Natural killer cell (primary cell): ENCODE results near the gene RNASEH2B. TPM values are rescaled to one million over a fixed set of nuclear protein-coding genes. Genes with fewer than 3 reads are reported as not detected.

Source experiments
- ATAC-seq, 3 donors: fragments of 150-1000 bp in 2 of 3; fragments of 200-7000 bp in 1 of 3; cut with Tn5 transposase; 1 replicate in 1 of 3; 2 replicates in 2 of 3; pipeline ENCODE4 v1.10.0; 2021; ENCODE audit warnings: mild to moderate bottlenecking in 2 of 3, moderate library complexity in 2 of 3
- DNase-seq, 2 donors: peaks; one replicate each; pipeline versions ENCODE4 v3.0.0 to v3.0.0-alpha.2; 2013 to 2021; ENCODE audit warnings: mixed read lengths in 1 of 2
- H3K27ac ChIP-seq: one replicate; pipeline ENCODE4 v1.5.1; 2013; ENCODE audit warnings: mild to moderate bottlenecking, low read length
- H3K27me3 ChIP-seq: one replicate; pipeline ENCODE4 v1.6.1; 2013; ENCODE audit warnings: low read length; ENCODE audit not compliant: control insufficient read depth, insufficient read depth
- H3K36me3 ChIP-seq: one replicate; pipeline ENCODE4 v1.6.1; 2013; ENCODE audit warnings: low read length; ENCODE audit not compliant: control insufficient read depth, insufficient read depth
- H3K4me1 ChIP-seq: one replicate; pipeline ENCODE4 v1.6.1; 2013; ENCODE audit warnings: low read length; ENCODE audit not compliant: control insufficient read depth, insufficient read depth
- H3K4me3 ChIP-seq: one replicate; pipeline ENCODE4 v1.5.1; 2013; ENCODE audit warnings: low read length
- H3K9me3 ChIP-seq: one replicate; pipeline ENCODE4 v1.6.1; 2013; ENCODE audit warnings: low read length; ENCODE audit not compliant: control insufficient read depth, insufficient read depth
- H3K27ac Mint-ChIP-seq, 2 donors: one replicate each; pipeline ENCODE4 v1.8.0; 2022; ENCODE audit warnings: mild to moderate bottlenecking in 2 of 2, mixed read lengths in 2 of 2, moderate library complexity in 1 of 2
- H3K27me3 Mint-ChIP-seq, 2 donors: one replicate each; pipeline ENCODE4 v1.8.0; 2022; ENCODE audit warnings: low read depth in 2 of 2, mixed read lengths in 2 of 2
- H3K36me3 Mint-ChIP-seq: one replicate; pipeline ENCODE4 v1.8.0; 2022; ENCODE audit warnings: mixed read lengths
- H3K4me1 Mint-ChIP-seq, 2 donors: one replicate each; pipeline ENCODE4 v1.8.0; 2022; ENCODE audit warnings: mixed read lengths in 2 of 2
- H3K4me3 Mint-ChIP-seq: one replicate; pipeline ENCODE4 v1.8.0; 2022; ENCODE audit warnings: mild to moderate bottlenecking, moderate library complexity, mixed read lengths
- H3K9me3 Mint-ChIP-seq, 2 donors: one replicate each; pipeline ENCODE4 v1.8.0; 2022; ENCODE audit warnings: mixed read lengths in 2 of 2
- CTCF ChIP-seq: fragments of 200-600 bp; IDR thresholded peaks from one replicate; pipeline ENCODE4 v1.8.0; 2022; ENCODE audit warnings: antibody characterized with exemption
- WGBS: methylation state at CpG from one replicate; pipeline ENCODE4 v1.1.7; 2013; ENCODE audit warnings: missing lambda C conversion rate; ENCODE audit not compliant: insufficient coverage; 5-methylcytosine and 5-hydroxymethylcytosine counted together
- intact Hi-C: fragments of 100-400 bp; cut with micrococcal nuclease; formaldehyde crosslinking; loops from one replicate; pipeline ENCODE4 v1.14.2; 2022
- total RNA-seq, 4 donors: library from RNA; stranded (reverse); fragments of 120-200 nt in 1 of 4; gene quantifications; one replicate each; pipeline versions ENCODE4 v1.2.3 to v1.2.4, GENCODE V29; 2013 to 2022

RNASEH2B gene
- total RNA-seq, 3 donors from 2014 or later (not counting 1 experiment from before 2014, with no cell fraction given), result 57.9 to 68.7 (median 64.8) TPM

- H3K36me3 Mint-ChIP-seq, result no peaks in the 10 kb centered on the region
- no peak for TF ChIP-seq CTCF
- no peaks in the 10 kb centered on the region for H3K9me3 ChIP-seq
These were observed 84.3 kb downstream of the RNASEH2B start for GRCh38 chr13:50993934-50994333.

GRCh38 chr13:50994651-50995050 is 85.1 kb downstream of the RNASEH2B start:
- no peaks in the 10 kb centered on the region for H3K27me3 ChIP-seq
- intact Hi-C loops, result loop anchor here (5.0 kb wide), 1 partner anchor 782 kb away; no protein-coding TSS in a partner anchor
- 85% methylated on average over 9 of the region's 9 CpGs for WGBS
- H3K4me1 ChIP-seq, result peaks cover 17% of the 10 kb centered on the region
- no peaks in the 10 kb centered on the region for H3K36me3 ChIP-seq
- H3K4me1 Mint-ChIP-seq, result peaks cover 21 to 25% of the 10 kb centered on the region in 2 donors
- no peak overlapping the region for H3K27ac ChIP-seq
- TF ChIP-seq CTCF, result no peak
- H3K9me3 Mint-ChIP-seq, result no peaks in the 10 kb centered on the region
- H3K4me3 ChIP-seq, result no peak overlapping the region
- H3K9me3 ChIP-seq, result no peaks in the 10 kb centered on the region
- no peak overlapping the region for H3K27ac Mint-ChIP-seq
- H3K4me3 Mint-ChIP-seq, result no peak overlapping the region
- H3K27me3 Mint-ChIP-seq, result no peaks in the 10 kb centered on the region
- no peaks in the 10 kb centered on the region for H3K36me3 Mint-ChIP-seq
- no peak for DNase-seq
- no peak for ATAC-seq

More at GRCh38 chr13:50993934-50994333, 84.3 kb downstream of the RNASEH2B start:
- no peaks in the 10 kb centered on the region for H3K27me3 Mint-ChIP-seq
- no peaks in the 10 kb centered on the region for H3K9me3 Mint-ChIP-seq
- ATAC-seq (no peak), DNase-seq (no peak)
- peaks cover 21 to 25% of the 10 kb centered on the region in 2 donors for H3K4me1 Mint-ChIP-seq
- H3K4me3 Mint-ChIP-seq, result no peak overlapping the region
- H3K36me3 ChIP-seq, result no peaks in the 10 kb centered on the region
- no peaks in the 10 kb centered on the region for H3K27me3 ChIP-seq
- WGBS, result 100% methylated on average over 2 of the region's 3 CpGs
- no peak overlapping the region for H3K27ac ChIP-seq
- intact Hi-C loops, result loop anchor here (5.0 kb wide), 1 partner anchor 782 kb away; no protein-coding TSS in a partner anchor
- no peak overlapping the region for H3K27ac Mint-ChIP-seq
- H3K4me1 ChIP-seq, result peaks cover 17% of the 10 kb centered on the region
- no peak overlapping the region for H3K4me3 ChIP-seq

- peaks cover 21 to 25% of the 10 kb centered on the region in 2 donors for H3K4me1 Mint-ChIP-seq
- H3K27me3 Mint-ChIP-seq, result no peaks in the 10 kb centered on the region
- intact Hi-C loops, result no loop called here
- TF ChIP-seq CTCF, result no peak
- ATAC-seq, result no peak
- DNase-seq, result no peak
- no peaks in the 10 kb centered on the region for H3K36me3 Mint-ChIP-seq
- H3K4me3 Mint-ChIP-seq, result no peak overlapping the region
- peaks cover 17% of the 10 kb centered on the region for H3K4me1 ChIP-seq
- no peak overlapping the region for H3K4me3 ChIP-seq
- no peaks in the 10 kb centered on the region for H3K36me3 ChIP-seq
- no peak overlapping the region for H3K27ac ChIP-seq
- no peaks in the 10 kb centered on the region for H3K27me3 ChIP-seq
- H3K27ac Mint-ChIP-seq, result no peak overlapping the region
- H3K9me3 Mint-ChIP-seq, result no peaks in the 10 kb centered on the region
- no peaks in the 10 kb centered on the region for H3K9me3 ChIP-seq
- WGBS, result 100% methylated on average over 1 of the region's 4 CpGs
These were observed 86.3 kb downstream of the RNASEH2B start for GRCh38 chr13:50995854-50996253.

- no peaks in the 10 kb centered on the region for H3K27me3 ChIP-seq
- H3K4me1 ChIP-seq, result no peaks in the 10 kb centered on the region
- 92% methylated on average over 2 of the region's 3 CpGs for WGBS
- no peaks in the 10 kb centered on the region for H3K36me3 ChIP-seq
- Mint-ChIP-seq H3K27ac (no peak overlapping the region), H3K36me3 (no peaks in the 10 kb centered on the region), H3K4me1 (peaks cover 2 to 6% of the 10 kb centered on the region in 2 donors), H3K27me3 (peaks cover 7 to 8% of the 10 kb centered on the region in 2 donors), H3K9me3 (no peaks in the 10 kb centered on the region), H3K4me3 (no peak overlapping the region)
- H3K9me3 ChIP-seq, result no peaks in the 10 kb centered on the region
- H3K4me3 ChIP-seq, result no peak overlapping the region
- no peak for TF ChIP-seq CTCF
- DNase-seq, result no peak
- no peak overlapping the region for H3K27ac ChIP-seq
- ATAC-seq, result no peak
- intact Hi-C loops, result no loop called here
These were observed 88.7 kb downstream of the RNASEH2B start for GRCh38 chr13:50998326-50998725.
